Subcutaneous adipose tissue (tissue), 4 donors: Measurements from ENCODE around the gene LMAN1L. TPM values are rescaled to one million over a fixed set of nuclear protein-coding genes. Genes with fewer than 3 reads are reported as not detected.

Experiments used
- total RNA-seq, 4 donors: library from RNA; depleted of rRNA; stranded (reverse); fragments of >200 nt; gene quantifications; one replicate each; pipeline ENCODE4 v1.1.0, GENCODE V29; 2016
- TF ChIP-seq, protein P1 (sequence below): fragments of 450-650 bp; IDR thresholded peaks from one replicate; pipeline ENCODE4 v1.5.1; 2016; ENCODE audit warnings: low read depth, mild to moderate bottlenecking, control low read depth, antibody characterized with exemption, moderate library complexity

LMAN1L gene
- total RNA-seq, 4 donors from 2014 or later, result not detected

DNA sequence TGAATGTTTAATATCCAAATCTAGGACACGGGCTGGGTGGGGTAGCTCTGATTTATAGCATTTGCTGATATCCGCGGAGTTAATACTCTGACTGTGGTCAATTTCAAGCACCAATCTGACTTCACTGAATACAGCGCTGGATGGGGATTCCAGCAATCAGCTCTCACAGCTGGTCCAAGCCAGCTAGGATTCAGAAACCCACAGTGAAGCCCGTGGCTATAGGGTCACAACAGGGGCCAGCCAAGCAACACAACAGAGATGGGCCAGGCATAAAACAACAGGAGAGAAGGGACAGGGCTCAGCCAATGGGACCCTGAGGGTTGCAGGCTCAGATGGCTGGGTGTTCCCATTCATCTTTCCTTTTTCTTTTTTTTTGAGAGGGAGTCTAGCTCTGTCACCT lies 5.4 kb upstream of the LMAN1L start:
- TF ChIP-seq, protein P1, sequence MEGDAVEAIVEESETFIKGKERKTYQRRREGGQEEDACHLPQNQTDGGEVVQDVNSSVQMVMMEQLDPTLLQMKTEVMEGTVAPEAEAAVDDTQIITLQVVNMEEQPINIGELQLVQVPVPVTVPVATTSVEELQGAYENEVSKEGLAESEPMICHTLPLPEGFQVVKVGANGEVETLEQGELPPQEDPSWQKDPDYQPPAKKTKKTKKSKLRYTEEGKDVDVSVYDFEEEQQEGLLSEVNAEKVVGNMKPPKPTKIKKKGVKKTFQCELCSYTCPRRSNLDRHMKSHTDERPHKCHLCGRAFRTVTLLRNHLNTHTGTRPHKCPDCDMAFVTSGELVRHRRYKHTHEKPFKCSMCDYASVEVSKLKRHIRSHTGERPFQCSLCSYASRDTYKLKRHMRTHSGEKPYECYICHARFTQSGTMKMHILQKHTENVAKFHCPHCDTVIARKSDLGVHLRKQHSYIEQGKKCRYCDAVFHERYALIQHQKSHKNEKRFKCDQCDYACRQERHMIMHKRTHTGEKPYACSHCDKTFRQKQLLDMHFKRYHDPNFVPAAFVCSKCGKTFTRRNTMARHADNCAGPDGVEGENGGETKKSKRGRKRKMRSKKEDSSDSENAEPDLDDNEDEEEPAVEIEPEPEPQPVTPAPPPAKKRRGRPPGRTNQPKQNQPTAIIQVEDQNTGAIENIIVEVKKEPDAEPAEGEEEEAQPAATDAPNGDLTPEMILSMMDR, result no peak

- TF ChIP-seq, protein P1, result no peak
Observed at GRCh38 chr15:74808078-74808839, 4.4 kb upstream of the LMAN1L start.

GRCh38 chr15:74808840-74809229 lies 3.8 kb upstream of the LMAN1L start:
- TF ChIP-seq, protein P1, result no peak

DNA sequence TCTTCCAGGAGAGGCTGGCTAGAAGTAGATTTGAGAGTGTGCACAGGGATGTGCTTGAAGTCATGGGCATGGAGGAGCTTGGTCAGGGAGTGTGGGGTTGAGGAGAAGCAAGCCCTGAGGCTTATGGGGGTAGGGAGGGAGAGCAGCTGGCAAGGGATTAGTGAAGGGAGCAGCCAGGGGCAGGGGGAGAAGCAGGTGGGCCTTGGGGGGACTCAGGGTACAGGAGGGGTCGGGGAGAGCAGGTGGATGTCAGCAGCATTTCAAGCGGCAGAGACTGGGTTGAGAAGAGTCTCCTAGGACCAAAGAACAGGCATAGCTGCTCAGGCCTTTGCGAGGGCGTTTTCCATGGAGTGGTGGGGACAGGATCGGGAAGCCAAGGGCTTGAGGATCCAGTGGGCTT lies 3.4 kb upstream of the LMAN1L start:
- TF ChIP-seq, protein P1, result no peak

DNA sequence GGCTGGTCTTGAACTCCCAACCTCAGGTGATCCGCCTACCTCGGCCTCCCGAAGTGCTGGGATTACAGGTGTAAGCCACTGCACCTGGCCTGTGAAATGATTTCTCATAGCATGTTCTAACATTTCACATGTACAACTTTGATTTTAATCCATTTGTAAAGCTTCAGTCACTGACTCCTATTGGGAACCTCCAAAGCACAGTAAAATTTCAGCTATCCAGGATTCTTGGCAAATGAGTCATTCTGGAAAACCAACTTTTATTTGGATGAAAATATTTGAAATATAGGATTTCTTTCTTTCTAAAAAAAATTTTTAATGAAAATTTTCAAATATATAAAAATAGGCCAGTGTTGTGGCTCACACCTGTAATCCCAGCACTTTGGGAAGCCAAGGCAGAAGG lies 2.7 kb upstream of the LMAN1L start:
- TF ChIP-seq, protein P1, result no peak

DNA sequence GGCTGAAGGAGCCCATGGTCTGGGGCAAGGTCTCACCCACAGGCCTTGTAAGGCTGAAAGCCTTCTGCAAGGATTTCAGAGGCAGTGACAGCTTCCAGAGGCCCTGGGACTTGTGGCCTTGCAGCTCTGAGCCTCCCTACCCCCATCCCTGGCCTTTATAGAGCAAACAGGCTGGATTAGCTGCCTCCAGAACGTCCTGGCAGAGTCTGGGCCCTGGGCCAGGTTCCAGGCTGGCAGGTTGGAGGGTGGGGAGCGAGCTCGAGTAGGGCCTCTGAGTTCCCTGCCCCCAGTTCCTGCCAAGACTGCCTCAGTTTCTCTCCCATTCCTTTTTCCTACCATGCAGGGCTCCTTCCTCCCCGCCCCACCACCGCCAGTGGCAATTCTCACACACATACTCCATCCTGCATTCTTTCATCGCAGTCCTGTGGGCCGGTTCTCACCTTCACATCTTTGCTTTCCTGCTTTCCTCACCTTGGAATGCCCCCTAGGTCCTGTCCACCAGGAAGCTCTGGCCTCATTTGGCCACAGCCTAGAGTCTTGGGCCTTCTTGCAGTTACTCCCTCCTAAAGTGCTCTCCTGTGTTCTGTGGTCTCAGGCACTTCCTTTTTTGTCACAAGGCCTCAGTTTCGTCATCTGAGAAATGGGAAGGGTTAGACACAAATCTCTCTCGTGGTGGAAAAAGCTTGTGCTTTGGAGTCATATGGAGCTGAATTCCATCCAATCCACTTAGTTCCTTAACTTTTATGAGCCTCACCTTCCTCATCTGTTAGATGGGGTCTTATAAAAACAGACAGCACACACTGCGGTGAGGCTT lies 2.7 kb downstream of the LMAN1L start:
- TF ChIP-seq, protein P1, result no peak

DNA sequence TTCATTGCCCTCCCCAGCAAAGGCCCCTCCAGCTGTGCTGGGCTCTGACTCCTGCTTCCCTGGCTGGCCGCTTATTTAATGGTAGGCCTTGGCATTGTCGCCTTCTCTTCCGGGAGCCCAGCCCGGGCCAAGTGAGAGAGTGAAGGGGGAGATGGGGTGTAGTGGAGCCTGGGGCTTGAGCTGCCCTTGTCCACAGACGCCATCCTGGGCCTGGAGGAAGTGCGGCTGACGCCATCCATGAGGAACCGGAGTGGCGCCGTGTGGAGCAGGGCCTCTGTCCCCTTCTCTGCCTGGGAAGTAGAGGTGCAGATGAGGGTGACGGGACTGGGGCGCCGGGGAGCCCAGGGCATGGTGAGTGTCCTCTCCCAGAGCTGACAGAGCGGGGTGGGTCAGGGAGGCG lies 3.3 kb downstream of the LMAN1L start:
- TF ChIP-seq, protein P1, result no peak
